Retinal pigment epithelial cell (primary cell): ENCODE measurements around the gene MYMK.

Source experiments
- DNase-seq: peaks from one replicate; pipeline ENCODE4 v3.0.0-alpha.2; 2010; ENCODE audit warnings: low read depth
- H3K4me3 ChIP-seq: 2 replicates; pipeline ENCODE4 v1.5.1; 2011; ENCODE audit warnings: mild to moderate bottlenecking, low read length, control low read depth, moderate library complexity
- CTCF ChIP-seq: conservative IDR thresholded peaks from 2 replicates; pipeline ENCODE4 v1.5.1; 2011; ENCODE audit warnings: low read depth, low read length, control low read depth, inconsistent platforms

Gene MYMK

GRCh38 chr9:133489253-133490190, 35.2 kb downstream of the MYMK start:
- no peak for TF ChIP-seq CTCF
- H3K4me3 ChIP-seq: no peak overlapping the region
- no peak for DNase-seq

GRCh38 chr9:133488686-133489252, 36.0 kb downstream of the MYMK start:
- DNase-seq: no peak
- no peak overlapping the region for H3K4me3 ChIP-seq
- no peak for TF ChIP-seq CTCF

- no peak for DNase-seq
- TF ChIP-seq CTCF: no peak
- no peak overlapping the region for H3K4me3 ChIP-seq
Observed at GRCh38 chr9:133487331-133487725, 37.4 kb downstream of the MYMK start.

- DNase-seq: no peak
- no peak for TF ChIP-seq CTCF
- H3K4me3 ChIP-seq: no peak overlapping the region
Observed at GRCh38 chr9:133485531-133486260, 39.1 kb downstream of the MYMK start.

- H3K4me3 ChIP-seq: no peak overlapping the region
- no peak for DNase-seq
- no peak for TF ChIP-seq CTCF
Observed at GRCh38 chr9:133484671-133485437, 39.9 kb downstream of the MYMK start.

- TF ChIP-seq CTCF: no peak
- no peak overlapping the region for H3K4me3 ChIP-seq
- no peak for DNase-seq
Observed at GRCh38 chr9:133483611-133484010, 41.1 kb downstream of the MYMK start.
